ENCODE results near the gene CST11.

GRCh38 chr20:23488470-23488869 lies 35.8 kb upstream of the CST11 start:
- no peak for TF ChIP-seq CTCF (IDR thresholded peaks at IDR 0.05)
- TF ChIP-seq EP300 (IDR thresholded peaks at IDR 0.05; ENCODE audit: low read depth): no peak
- no peak for TF ChIP-seq POLR2AphosphoS5 (IDR thresholded peaks at IDR 0.05)
